GM12892 (cell line): ENCODE measurements around the gene ULK1.

Source experiments
- DNase-seq: peaks from one replicate; pipeline ENCODE4 v3.0.0; 2011; ENCODE audit not compliant: insufficient read length
- FAIRE-seq: peaks from 2 replicates; lab custom pipeline; 2011; peaks lifted over from hg19 to GRCh38; lab: Jason Lieb, UNC
- POLR2A ChIP-seq: IDR thresholded peaks from 2 replicates; pipeline ENCODE4 v1.6.1; 2011; ENCODE audit warnings: low read depth, low read length, control low read depth
- POLR2AphosphoS5 ChIP-seq: IDR thresholded peaks from 2 replicates; pipeline ENCODE4 v1.6.1; 2011; ENCODE audit warnings: low read depth, low read length, control low read depth
- TAF1 ChIP-seq: IDR thresholded peaks from 2 replicates; pipeline ENCODE4 v1.6.1; 2011; ENCODE audit warnings: low read depth, mild to moderate bottlenecking, control low read depth, low read length, borderline replicate concordance

The ULK1 gene

GRCh38 chr12:131908092-131909080 lies 14.0 kb downstream of the ULK1 start:
- TF ChIP-seq TAF1 (no peak), POLR2A (no peak), POLR2AphosphoS5 (no peak)
- FAIRE-seq = no peak
- no peak for DNase-seq

- TF ChIP-seq POLR2AphosphoS5 (no peak), POLR2A (no peak), TAF1 (no peak)
- no peak for FAIRE-seq
- no peak for DNase-seq
Observed at GRCh38 chr12:131909081-131909751, 14.8 kb downstream of the ULK1 start.

GRCh38 chr12:131909752-131910219 lies 15.4 kb downstream of the ULK1 start:
- no peak for TF ChIP-seq POLR2AphosphoS5
- TF ChIP-seq POLR2A = no peak
- TF ChIP-seq TAF1 = no peak
- FAIRE-seq = no peak
- DNase-seq = no peak

- DNase-seq (no peak), FAIRE-seq (no peak)
- TF ChIP-seq TAF1 (no peak), POLR2A (no peak), POLR2AphosphoS5 (no peak)
Observed at GRCh38 chr12:131910302-131911027, 16.0 kb downstream of the ULK1 start.

GRCh38 chr12:131911028-131911650 lies 16.7 kb downstream of the ULK1 start:
- DNase-seq (no peak), FAIRE-seq (no peak)
- no peak for TF ChIP-seq TAF1
- TF ChIP-seq POLR2AphosphoS5 = no peak
- TF ChIP-seq POLR2A = no peak

- DNase-seq (no peak), FAIRE-seq (no peak)
- TF ChIP-seq POLR2A (no peak), POLR2AphosphoS5 (no peak), TAF1 (no peak)
Observed at GRCh38 chr12:131911851-131912477, 17.5 kb downstream of the ULK1 start.

GRCh38 chr12:131912518-131913274 lies 18.3 kb downstream of the ULK1 start:
- TF ChIP-seq POLR2AphosphoS5 = no peak
- TF ChIP-seq TAF1 = no peak
- TF ChIP-seq POLR2A = no peak
- DNase-seq = peak; percentile 31
- no peak for FAIRE-seq

- DNase-seq = no peak
- no peak for FAIRE-seq
- TF ChIP-seq POLR2AphosphoS5 (no peak), POLR2A (no peak), TAF1 (no peak)
Observed at GRCh38 chr12:131913666-131914065, 19.2 kb downstream of the ULK1 start.

GRCh38 chr12:131914179-131914702 lies 19.8 kb downstream of the ULK1 start:
- FAIRE-seq = no peak

More at GRCh38 chr12:131914179-131914702, 19.8 kb downstream of the ULK1 start:
- no peak for DNase-seq
- no peak for TF ChIP-seq TAF1
- no peak for TF ChIP-seq POLR2AphosphoS5
- TF ChIP-seq POLR2A = no peak
